T-helper 9 cell (primary cell): Measurements from ENCODE around the gene ZNF622.

Experiments used
- DNase-seq: peaks from one replicate; pipeline ENCODE4 v3.0.0-alpha.2; 2020
- total RNA-seq, 2 donors: gene quantifications; one replicate each; lab custom pipeline; 2026; lab: John Stamatoyannopoulos, UW

ZNF622 gene
- total RNA-seq, result 60.1 to 66.8 reads per million in 2 donors

GRCh38 chr5:16465544-16466432 lies at the start of gene ZNF622:
ZNF622 (minus strand) TSS chr5:16465800; CDS start chr5:16465665, 135 bp downstream.
- peak; percentile 77 for DNase-seq

- no peak for DNase-seq
Measured at GRCh38 chr5:16510098-16510497, 44.5 kb upstream of the ZNF622 start.

GRCh38 chr5:16508730-16509531 lies 43.3 kb upstream of the ZNF622 start:
- no peak for DNase-seq

GRCh38 chr5:16507716-16508115 lies 42.1 kb upstream of the ZNF622 start:
- no peak for DNase-seq

GRCh38 chr5:16505904-16506303 lies 40.3 kb upstream of the ZNF622 start:
- DNase-seq, result no peak

- DNase-seq, result no peak
Measured at GRCh38 chr5:16505140-16505891, 39.7 kb upstream of the ZNF622 start.

GRCh38 chr5:16504571-16504970 lies 39.0 kb upstream of the ZNF622 start:
- DNase-seq, result no peak

- DNase-seq, result no peak
Measured at GRCh38 chr5:16502866-16503265, 37.3 kb upstream of the ZNF622 start.

GRCh38 chr5:16500024-16500423 lies 34.4 kb upstream of the ZNF622 start:
- DNase-seq, result no peak

GRCh38 chr5:16497546-16497945 lies 31.9 kb upstream of the ZNF622 start:
- no peak for DNase-seq

GRCh38 chr5:16493261-16493660 lies 27.7 kb upstream of the ZNF622 start:
- no peak for DNase-seq

GRCh38 chr5:16492398-16493140 lies 27.0 kb upstream of the ZNF622 start:
- no peak for DNase-seq

GRCh38 chr5:16490911-16491310 lies 25.3 kb upstream of the ZNF622 start:
- DNase-seq, result no peak

- DNase-seq, result no peak
Measured at GRCh38 chr5:16489322-16489791, 23.8 kb upstream of the ZNF622 start.

GRCh38 chr5:16487456-16487855 lies 21.9 kb upstream of the ZNF622 start:
- DNase-seq, result no peak

GRCh38 chr5:16486711-16487111 lies 21.1 kb upstream of the ZNF622 start:
- DNase-seq, result no peak

GRCh38 chr5:16485656-16486055 lies 20.1 kb upstream of the ZNF622 start:
- no peak for DNase-seq

GRCh38 chr5:16484081-16484480 lies 18.5 kb upstream of the ZNF622 start:
- no peak for DNase-seq

- DNase-seq, result no peak
Measured at GRCh38 chr5:16483361-16483760, 17.8 kb upstream of the ZNF622 start.

- DNase-seq, result no peak
Measured at GRCh38 chr5:16482891-16483290, 17.3 kb upstream of the ZNF622 start.

GRCh38 chr5:16480821-16481538 lies 15.4 kb upstream of the ZNF622 start:
- DNase-seq, result no peak
